ENCODE results near the gene COLEC11.

- TF ChIP-seq CTCF (IDR thresholded peaks at IDR 0.05) (no peak), POLR2A (IDR thresholded peaks at IDR 0.05) (no peak)
Measured at GRCh38 chr2:3553946-3554345, 41.0 kb upstream of the COLEC11 start.

Measured in esophagus squamous epithelium (tissue), 4 donors.